ENCODE results near the gene SIPA1L3.
"Not testable (repeated sequence)": the region's sequence is repeated elsewhere in the genome, so short reads cannot be mapped to it uniquely, and the experiment has no call there.

SIPA1L3 gene

DNA sequence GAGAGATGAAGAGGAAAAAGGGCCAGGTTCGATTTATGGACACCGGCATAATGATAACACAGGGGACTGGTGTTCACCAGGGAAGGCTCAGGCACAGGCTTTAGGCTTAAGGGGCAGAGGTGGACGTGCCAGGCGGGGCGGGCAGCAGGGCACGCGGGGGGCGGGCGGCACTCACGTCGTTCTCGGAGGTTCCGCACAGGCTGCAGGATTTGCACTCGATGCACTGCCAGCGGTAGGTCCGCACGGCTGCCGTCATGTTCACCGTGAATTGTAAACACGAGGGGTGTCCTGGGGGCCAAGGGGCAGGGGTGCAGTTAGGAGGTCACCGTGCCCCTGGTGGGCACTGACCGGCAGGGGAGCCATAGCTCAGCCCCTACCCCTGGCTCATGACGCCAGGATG, 306.5 kb downstream of the SIPA1L3 start:
- no peak for DNase-seq (ENCODE audit: low read depth)

GRCh38 chr19:38213911-38214625, 307.1 kb downstream of the SIPA1L3 start:
- peak; percentile 34 for DNase-seq (ENCODE audit: low read depth)

DNA sequence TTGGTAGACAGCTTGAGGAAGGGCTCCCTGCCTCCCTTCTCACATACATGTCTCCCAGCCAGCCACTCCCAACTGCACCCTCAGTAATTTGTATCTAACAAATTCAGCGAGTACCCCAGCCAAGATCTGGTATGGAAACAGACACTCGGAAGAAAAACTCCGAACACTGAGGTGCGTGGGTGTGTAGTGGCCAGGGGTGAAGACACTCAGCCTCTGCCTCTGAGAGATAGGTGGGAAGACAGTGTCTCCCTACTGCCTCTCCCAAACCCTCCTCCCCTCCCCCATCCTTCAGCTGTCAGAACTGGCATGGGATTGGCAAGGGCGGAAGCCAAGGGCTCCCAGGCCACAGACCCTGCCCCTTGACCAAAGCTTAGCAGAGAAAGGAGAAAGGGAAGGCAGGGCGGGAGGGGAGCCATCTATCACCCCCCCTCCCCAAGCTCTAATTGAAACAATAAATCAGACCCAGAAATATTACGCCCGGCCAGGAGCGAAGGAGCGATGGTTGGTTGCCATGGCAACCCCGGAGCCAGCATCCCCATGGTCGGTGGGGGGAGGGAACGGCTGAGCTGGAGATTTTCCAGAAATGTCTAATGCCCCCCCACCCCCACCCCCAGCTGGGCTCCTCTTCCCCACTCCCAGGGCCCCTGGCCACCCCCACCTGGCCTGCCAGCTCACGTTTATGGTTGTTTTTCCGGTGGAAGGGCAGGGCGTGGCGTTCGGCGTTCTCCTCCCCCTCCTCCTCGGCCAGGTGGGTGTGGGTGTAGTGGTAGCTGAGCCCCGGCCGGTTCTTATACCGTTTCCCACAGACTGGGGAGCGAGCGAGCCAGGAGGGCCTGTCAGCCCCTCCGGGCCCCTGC, 310.0 kb downstream of the SIPA1L3 start:
- DNase-seq (ENCODE audit: low read depth), result no peak

- no peak for DNase-seq (ENCODE audit: low read depth)
These were observed 311.2 kb downstream of the SIPA1L3 start for GRCh38 chr19:38218204-38218603.

GRCh38 chr19:38219221-38219620, 312.2 kb downstream of the SIPA1L3 start:
- DNase-seq (ENCODE audit: low read depth), result no peak

DNA sequence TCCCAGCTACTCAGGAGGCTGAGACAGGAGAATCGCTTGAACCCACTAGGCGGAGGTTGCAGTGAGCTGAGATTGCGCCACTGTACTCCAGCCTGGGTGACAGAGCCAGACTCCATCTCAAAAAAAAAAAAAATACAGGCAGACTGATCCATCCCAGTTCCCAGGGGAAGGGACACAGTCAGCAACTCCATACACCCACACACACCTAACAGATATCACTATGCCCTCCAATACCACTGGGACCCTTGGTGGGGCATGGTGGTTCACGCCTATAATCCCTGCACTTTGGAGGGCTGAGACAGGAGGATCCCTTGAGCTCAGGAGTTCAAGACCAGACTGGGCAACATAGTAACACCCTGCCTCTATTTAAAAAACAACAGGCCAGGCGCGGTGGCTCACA, 314.4 kb downstream of the SIPA1L3 start:
- no peak for DNase-seq (ENCODE audit: low read depth)

GRCh38 chr19:38221919-38222830, 315.2 kb downstream of the SIPA1L3 start:
- no peak for DNase-seq (ENCODE audit: low read depth)

GRCh38 chr19:38223119-38223523, 316.1 kb downstream of the SIPA1L3 start:
- no peak for DNase-seq (ENCODE audit: low read depth)

DNA sequence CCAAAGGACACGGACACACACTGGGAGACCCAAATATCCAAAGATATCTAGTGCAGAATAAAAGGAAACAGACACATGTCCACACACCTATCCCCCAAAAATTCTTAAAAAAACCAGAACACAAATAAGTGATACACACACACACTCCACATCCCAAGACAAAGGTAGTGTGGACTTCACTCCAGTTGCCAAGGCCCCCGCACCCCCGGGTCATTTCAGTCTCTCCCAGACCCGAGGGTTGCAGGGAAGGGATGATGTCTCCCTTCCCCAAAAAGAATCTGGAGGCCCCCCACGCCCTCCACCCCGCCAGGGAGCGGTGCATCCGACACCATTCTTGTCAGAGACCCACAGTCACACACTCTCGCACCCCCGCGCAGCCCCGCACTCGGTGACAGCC, 316.6 kb downstream of the SIPA1L3 start:
- no peak for DNase-seq (ENCODE audit: low read depth)

GRCh38 chr19:38224014-38224862, 317.2 kb downstream of the SIPA1L3 start, which contains the start of gene DPF1:
Gene DPF1 (minus strand): TSS chr19:38224222. CDS start chr19:38224142, 80 bp downstream.
- DNase-seq (ENCODE audit: low read depth), result peak; percentile 9

DNA sequence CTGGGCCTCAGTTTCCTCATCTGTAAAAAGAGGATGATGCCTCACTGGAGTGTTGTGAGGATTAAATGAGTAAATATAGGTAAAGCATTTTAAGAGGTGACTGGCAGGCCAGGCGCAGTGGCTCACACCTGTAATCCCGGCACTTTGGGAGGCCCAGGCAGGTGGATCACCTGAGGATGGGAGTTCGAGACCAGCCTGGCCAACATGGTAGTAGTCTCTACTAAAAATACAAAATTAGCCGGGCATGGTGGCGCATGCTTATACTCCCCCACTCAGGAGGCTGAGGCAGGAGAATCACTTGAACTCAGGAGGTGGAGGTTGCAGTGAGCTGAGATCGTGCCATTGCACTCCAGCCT, 317.8 kb downstream of the SIPA1L3 start:
- DNase-seq (ENCODE audit: low read depth), result not testable (repeated sequence)

DNA sequence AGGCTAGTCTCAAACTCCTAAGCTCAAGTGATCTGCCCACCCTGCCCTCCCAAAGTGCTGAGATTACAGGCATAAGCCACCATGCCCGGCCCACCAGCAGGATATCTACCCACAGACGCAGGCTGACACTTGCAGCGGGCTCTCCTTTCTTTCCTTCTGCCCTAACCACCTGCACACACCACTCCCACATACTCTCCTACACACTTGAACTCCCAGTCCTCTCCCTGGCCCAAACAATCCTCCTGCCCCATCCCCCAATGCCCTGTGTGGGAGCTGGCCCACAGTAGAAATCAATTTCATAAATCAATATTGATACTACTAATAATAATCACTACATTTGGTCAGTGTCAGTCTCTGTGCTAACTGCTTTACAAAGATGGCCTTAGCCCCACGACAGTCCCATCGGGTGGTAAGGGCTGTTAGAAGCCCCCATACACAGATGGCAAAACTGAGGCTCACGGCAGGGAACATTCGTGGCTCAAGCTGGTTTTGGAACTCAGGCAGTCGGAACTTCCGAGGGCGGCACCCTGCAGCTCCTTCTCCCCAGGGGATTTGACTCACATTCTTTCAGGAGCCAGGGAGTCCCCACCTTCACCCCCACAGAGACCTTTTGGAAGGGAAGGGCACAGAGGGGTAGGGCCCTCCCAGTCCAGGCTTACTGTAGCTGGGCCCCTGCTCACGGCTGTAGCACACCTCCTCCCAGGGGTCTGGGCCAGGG, 320.4 kb downstream of the SIPA1L3 start:
- DNase-seq (ENCODE audit: low read depth), result no peak

GRCh38 chr19:38228005-38228377, 321.0 kb downstream of the SIPA1L3 start:
- no peak for DNase-seq (ENCODE audit: low read depth)

GRCh38 chr19:38228491-38229439, 321.8 kb downstream of the SIPA1L3 start:
- DNase-seq (ENCODE audit: low read depth), result no peak

DNA sequence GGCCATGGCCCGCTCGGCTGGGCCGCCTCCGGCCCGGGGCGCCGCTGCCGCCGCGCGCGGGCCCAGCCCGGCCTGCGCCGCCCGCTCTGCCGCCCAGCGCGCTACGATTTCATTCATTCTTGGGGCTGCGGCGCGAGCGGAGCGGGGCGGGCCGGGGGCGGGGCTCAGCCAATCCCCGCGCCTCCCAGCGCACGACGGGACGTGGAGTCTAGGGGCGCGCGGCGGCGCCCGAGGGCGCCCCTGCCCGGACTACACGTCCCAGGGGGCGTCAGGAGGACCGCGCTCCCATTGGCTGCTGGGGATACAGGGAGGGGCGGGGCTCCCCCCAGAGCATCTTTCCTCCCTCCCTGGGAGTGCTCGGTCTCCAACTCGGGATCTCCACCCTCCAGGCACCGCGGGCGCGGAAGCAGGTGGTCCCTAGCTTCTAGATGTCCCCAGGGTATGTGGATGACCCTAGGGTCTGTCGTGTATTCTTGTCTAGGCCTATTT, 322.6 kb downstream of the SIPA1L3 start:
- peak; percentile 59 for DNase-seq (ENCODE audit: low read depth)

DNA sequence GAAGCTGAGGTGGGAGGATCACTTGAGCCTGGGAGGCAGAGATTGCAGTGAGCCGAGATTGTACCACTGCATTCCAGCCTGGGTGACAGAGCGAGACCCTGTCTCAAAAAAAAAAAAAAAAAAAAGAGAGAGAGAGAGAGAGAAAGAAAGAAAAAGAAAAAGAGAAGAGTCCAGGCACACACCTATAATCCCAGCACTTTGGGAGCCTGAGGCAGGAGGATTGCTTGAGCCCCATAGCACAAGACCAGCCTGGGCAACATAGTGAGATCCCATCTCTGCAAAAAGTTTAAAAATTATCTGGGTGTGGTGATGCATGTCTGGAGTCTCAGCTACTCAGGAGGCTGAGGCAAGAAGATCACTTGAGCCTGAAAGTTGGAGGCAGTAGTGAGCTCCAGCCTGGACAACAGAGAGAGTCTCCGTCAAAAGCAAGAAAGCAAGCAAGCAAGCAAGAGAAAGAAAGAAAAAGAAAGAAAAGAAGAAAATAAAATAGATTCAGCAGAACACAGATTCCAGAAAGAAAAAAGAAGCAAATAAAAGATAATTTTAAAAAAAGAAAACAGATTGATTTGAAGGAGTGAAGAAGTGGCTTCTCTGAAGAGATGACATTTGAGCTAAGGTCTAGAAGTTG, 323.6 kb downstream of the SIPA1L3 start:
- DNase-seq (ENCODE audit: low read depth), result not testable (repeated sequence)

GRCh38 chr19:38231918-38232317, 324.9 kb downstream of the SIPA1L3 start:
- no peak for DNase-seq (ENCODE audit: low read depth)

DNA sequence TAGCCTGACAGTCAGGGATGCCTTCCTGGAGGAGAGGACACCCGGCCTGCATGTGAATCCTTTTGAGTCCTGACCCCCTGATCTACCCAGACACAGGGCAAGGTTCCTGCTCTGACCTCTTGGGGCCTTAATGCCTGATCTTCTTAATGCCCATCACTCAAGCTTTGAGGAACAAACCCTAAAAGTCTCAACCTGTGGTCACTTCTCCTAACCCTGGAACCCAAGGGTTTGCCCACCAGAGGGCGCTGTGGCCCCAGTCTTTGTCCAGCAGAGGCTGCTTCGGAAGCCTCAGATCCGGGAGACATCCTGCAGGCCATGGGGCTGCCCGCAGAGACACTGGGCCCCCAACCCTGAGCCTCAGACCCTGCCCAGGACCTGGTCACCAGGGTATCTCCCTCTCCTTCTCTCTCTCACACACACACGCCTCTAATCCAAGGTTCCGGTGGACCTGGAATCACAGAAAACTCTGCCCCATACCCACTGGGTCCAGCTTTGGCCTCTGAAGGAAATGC, 326.8 kb downstream of the SIPA1L3 start:
- DNase-seq (ENCODE audit: low read depth), result peak; percentile 30

DNA sequence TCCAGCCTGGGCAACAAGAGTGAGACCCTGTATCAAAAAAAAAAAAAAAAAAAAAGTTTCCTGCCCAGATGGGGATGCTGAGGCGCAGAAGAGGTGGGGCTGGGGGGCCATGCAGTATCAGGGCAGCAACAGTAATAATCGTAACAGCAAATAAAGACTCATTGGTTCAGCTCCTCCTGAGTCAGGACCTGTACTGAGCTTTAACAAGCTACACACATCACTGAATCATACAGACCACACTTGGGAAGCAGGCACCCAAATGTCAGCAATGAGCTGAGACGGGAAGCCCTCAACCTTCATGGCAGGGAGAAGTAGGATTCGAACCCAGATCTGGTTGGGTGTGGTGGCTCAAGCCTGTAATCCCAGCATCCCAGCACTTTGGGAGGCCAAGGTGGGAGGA, 327.6 kb downstream of the SIPA1L3 start:
- no peak for DNase-seq (ENCODE audit: low read depth)
